CD4-positive, alpha-beta T cell treated with Interleukin-6 for 4 hours (primary cell): Measurements from ENCODE around the gene CDK4.
A peak's percentile ranks its signal among the peaks of the same experiment; 100 is the strongest.

ENCODE experiments used
- DNase-seq: peaks from one replicate; pipeline ENCODE4 v3.0.0-alpha.2; 2020; ENCODE audit warnings: mixed read lengths

The CDK4 gene

GRCh38 chr12:57737467-57738460, 14.3 kb downstream of the CDK4 start:
- no peak for DNase-seq

DNA sequence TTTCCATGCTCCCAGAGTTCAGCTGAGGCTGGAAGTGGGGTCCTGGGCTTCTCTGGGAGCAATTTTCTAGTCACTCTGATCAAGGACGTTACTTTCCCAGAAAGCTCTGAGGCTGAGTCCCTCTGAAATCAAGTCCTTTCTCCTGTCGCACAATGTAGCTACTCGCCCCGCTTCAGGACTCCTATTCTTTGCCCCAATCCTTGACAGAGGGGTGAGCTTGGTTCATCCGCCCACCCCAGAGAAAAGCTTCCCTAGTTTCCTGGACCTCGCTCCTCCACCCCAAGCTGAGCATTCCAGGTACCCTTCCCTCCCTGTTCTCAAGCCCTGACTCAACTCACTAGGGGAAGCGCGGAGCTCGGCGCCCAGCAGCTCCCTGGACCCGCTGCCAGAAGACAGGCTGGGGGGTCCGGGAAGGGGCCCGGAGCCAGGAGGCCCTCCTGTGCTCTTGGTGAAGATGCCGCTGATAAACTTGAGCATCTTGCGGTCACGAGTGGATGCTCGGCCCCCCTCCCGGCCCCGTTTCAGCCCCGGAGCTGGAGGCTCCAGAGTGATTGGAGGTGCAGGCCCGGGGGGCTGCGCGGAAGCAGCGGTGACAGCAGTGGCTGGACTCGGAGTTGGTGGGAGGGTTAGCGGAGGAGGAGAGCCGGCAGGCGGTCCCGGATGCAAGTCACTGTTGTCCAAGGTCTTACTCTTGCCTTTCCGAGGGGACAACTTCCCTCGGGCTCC, 15.2 kb downstream of the CDK4 start:
- no peak for DNase-seq

DNA sequence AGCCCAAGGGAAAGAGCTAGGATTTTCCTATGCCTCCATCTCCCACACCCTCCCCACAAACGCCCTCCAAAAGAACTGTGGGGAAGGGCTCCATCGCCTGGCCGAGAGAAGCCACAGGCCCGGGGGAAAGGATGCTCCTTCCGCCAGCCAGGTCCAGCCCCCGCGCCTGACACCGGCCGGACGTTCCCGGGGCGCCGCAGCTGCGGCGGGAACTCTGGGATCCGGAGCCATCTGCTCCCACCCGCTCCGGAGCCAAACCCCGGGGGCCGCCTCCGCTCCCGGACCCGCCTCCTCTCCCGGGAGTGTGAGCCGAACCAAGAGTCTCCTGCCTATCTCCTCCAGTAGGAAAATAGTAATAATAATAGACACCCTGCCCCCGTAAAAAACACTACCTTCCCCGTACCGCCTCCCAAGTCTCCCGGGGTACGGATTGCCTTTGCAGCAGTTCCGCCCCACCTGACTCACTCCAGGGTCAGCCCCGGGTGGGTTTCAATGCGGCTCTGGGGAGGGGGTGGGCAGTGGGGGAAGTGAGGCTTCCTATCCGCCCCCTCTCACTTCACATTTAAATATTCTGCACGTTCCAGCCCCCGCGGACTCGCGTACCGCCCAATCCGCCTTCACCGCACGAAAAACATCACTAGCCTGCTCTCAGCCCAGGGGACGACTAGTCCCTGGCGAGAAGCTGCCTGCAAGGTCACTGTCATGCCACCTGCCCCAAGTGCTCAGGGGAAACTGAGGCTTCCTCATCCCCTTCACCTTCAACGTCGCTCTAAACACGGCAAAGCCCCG, 16.0 kb downstream of the CDK4 start:
- no peak for DNase-seq

DNA sequence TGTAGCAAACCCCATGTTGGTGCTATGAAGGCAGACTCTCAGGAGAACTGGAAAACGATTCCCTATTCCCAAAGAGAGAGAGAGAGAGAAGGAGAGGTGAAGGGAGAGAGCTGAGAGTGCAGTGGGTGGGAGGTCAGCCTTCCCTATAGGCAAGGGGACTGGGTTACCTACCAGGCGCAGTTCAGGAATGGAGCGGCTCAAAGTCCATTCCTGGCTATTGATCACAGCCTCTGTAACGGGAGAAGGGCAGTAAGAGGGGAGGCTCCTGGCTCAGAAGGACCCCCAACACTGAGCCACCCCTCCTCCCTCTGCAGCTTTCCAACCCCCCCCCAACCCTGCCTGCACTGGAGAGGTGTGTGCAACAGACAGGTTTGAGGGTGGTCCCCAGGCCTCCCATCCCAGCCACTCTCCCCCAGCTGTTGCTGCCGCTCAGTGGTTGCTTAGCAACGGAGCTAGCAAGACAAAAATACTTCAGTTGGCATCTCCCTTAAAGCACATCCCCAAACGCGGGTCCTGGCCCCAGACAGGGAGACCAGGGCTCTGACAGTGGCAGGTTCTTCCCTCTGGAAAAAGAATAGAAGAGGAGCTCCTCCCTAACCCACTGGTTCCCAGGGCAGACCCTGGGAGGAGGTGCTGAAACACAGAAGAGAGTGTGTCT, 16.8 kb downstream of the CDK4 start:
- no peak for DNase-seq

- DNase-seq, result no peak
Measured at GRCh38 chr12:57734591-57734990, 17.5 kb downstream of the CDK4 start.

DNA sequence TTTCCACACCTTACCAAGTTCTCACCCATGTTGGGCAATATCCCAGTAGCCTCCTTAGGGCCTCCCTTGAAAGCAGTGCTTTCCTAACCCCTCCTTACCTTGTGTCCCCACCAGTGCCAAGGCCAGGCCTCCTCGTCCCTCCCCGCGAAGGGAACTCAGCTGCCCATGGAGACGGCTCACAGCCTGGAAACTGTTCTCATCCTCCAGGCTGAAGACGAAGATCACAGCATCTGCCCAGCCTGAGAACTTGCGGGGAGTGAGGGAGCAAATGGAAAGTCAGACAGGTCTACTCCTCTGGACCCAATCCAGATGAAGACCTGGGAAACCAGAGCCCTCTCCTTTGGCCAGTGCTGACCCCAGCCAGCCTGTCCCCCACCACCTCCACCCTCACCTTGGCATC, 18.2 kb downstream of the CDK4 start:
- no peak for DNase-seq

- DNase-seq, result no peak
Measured at GRCh38 chr12:57732726-57733593, 19.1 kb downstream of the CDK4 start.

DNA sequence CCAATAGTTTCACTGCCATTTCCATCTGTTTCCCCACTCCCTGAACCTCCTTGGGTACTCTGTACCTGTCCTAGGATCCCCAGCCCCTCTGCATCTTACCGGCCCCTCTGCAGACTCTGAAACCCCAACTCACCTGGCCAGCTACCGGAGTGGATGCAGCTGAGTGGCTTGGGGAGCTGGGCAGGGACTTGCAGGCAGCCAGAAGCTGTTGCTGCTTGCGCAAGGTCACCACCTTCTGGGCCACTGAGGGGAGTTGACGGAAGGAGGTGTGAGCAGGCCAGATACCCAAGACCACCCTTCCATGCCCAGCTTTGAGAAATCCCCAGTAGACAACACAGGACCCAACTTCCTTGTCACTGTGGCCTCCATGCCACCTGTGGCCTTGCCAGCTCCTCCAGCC, 19.8 kb downstream of the CDK4 start:
- no peak for DNase-seq

GRCh38 chr12:57731411-57732080, 20.6 kb downstream of the CDK4 start:
- DNase-seq, result no peak

GRCh38 chr12:57730336-57731067, 21.6 kb downstream of the CDK4 start:
- no peak for DNase-seq

- no peak for DNase-seq
Measured at GRCh38 chr12:57729321-57729844, 22.7 kb downstream of the CDK4 start.

DNA sequence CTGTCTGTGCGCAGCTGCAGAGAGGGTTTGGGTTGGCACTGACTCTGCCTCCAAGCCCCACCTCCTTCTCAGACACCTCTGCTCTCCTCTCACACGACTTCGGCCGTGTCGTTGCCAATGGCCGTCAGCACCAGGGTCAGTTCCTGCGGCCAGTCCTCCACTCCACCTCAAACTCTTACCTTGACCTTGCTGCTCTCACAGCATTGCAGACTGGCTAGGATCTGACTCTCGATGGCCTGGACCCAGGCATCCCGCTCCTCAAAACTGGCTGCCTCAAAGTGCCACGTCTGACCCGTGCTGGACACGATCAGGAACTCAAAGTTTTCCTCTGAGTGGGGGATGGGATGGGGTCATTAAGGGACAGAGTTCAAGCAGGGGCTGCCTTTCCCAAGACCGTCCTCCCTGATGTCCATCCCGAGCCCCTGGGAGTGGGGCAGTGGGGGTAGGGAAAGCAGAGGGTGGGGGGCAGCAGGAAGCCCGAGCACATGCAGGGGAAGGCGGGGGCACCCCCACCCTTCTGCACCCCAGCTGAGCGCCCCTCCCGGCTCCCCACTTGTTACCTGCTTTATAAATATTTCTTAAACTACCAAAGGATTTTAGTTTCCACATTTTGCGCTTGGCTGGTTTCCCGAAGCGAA, 24.2 kb downstream of the CDK4 start:
- DNase-seq, result no peak

- no peak for DNase-seq
Measured at GRCh38 chr12:57726884-57727757, 25.0 kb downstream of the CDK4 start.

GRCh38 chr12:57726151-57726883, 25.8 kb downstream of the CDK4 start:
- DNase-seq, result peak; percentile 42

DNA sequence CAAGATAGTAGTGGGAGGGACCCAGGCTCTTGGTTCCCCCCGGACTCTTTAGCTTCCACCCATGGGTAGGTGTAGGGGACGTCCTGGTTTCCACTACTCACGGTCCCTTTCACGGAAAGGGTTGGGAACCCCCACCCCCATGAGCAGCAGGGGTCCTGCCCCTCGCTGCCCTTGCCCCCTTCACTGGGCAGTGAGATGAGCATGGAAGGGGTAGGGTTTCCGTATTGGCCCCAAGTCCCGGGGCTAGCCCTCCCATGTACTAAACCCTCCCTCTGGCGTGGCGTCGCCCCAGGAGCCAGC, 26.3 kb downstream of the CDK4 start:
- no peak for DNase-seq

- DNase-seq, result no peak
Measured at GRCh38 chr12:57724936-57725740, 27.0 kb downstream of the CDK4 start.
